Coronary artery (tissue), 2 donors: ENCODE measurements around the gene MRM3.
"Not testable (repeated sequence)": the region's sequence is repeated elsewhere in the genome, so short reads cannot be mapped to it uniquely, and the experiment has no call there.

Experiments used
- DNase-seq: peaks from one replicate; pipeline ENCODE4 v3.0.0-alpha.2; 2017; ENCODE audit warnings: low spot score
- H3K27ac ChIP-seq, 2 donors: fragments of 200-600 bp; sonication (generic); one replicate each; pipeline ENCODE4 v1.5.1; 2016 to 2019
- H3K4me3 ChIP-seq: fragments of 200-600 bp; sonication (generic); 2 replicates; pipeline ENCODE4 v1.5.1; 2016; ENCODE audit warnings: mild to moderate bottlenecking, moderate library complexity
- TF ChIP-seq, protein P1 (sequence below): fragments of 200-600 bp; sonication (generic); IDR thresholded peaks from one replicate; pipeline ENCODE4 v1.5.1; 2019; ENCODE audit warnings: antibody characterized with exemption

The MRM3 gene

DNA sequence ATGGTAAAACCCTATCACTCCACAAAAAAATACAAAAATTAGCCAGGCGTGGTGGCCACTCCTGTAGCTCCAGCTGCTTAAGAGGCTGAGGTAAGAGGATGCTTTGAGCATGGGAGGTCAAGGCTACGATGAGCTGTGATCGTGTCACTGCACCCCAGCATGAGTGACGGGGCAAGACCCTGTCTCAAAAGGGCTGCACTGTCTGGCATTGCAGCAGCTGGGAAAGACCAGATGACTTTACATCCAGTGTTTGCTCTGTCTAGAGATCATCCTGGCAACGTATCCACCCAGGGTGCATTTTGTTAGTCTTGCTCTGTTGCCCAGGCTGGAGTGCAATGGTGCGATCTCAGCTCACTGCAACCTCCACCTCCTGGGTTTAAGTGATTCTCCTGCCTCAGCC lies 52.0 kb downstream of the MRM3 start:
- DNase-seq, result no peak
- TF ChIP-seq, protein P1, sequence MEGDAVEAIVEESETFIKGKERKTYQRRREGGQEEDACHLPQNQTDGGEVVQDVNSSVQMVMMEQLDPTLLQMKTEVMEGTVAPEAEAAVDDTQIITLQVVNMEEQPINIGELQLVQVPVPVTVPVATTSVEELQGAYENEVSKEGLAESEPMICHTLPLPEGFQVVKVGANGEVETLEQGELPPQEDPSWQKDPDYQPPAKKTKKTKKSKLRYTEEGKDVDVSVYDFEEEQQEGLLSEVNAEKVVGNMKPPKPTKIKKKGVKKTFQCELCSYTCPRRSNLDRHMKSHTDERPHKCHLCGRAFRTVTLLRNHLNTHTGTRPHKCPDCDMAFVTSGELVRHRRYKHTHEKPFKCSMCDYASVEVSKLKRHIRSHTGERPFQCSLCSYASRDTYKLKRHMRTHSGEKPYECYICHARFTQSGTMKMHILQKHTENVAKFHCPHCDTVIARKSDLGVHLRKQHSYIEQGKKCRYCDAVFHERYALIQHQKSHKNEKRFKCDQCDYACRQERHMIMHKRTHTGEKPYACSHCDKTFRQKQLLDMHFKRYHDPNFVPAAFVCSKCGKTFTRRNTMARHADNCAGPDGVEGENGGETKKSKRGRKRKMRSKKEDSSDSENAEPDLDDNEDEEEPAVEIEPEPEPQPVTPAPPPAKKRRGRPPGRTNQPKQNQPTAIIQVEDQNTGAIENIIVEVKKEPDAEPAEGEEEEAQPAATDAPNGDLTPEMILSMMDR, result no peak
- no peak overlapping the region for H3K27ac ChIP-seq
- no peak overlapping the region for H3K4me3 ChIP-seq

DNA sequence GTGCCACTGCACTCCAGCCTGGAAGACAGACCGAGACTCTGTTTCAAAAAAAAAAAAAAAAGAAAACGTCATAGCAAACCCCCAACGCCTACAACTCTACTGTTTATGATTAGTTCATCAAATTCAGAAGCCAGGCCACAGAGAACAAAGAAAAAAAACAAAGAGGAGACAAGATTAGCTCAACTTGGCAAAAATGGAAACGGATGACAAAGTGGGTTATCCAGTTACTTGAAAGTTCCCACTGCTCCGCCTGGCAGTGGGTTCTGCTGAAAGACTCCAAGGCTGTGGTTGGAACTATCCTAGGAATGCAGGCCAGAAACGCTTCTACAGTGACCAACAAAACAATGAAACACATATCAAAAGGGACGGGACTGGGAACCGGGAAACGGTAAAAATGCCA lies 53.1 kb downstream of the MRM3 start:
- TF ChIP-seq, protein P1, result no peak
- peak overlapping the region in 1 of 2 donors; percentile 65 for H3K27ac ChIP-seq
- H3K4me3 ChIP-seq, result no peak overlapping the region
- DNase-seq, result no peak

DNA sequence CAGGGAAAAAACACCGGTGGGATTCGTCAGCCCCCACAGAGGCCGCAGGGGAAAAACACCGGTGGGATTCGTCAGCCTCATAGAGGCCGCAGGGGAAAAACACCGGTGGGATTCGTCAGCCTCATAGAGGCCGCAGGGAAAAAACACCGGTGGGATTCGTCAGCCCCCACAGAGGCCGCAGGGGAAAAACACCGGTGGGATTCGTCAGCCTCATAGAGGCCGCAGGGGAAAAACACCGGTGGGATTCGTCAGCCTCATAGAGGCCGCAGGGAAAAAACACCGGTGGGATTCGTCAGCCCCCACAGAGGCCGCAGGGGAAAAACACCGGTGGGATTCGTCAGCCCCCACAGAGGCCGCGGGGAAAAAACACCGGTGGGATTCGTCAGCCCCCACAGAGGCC lies 53.6 kb downstream of the MRM3 start:
- H3K27ac ChIP-seq, result peak overlapping the region in 1 of 2 donors; percentile 82

DNA sequence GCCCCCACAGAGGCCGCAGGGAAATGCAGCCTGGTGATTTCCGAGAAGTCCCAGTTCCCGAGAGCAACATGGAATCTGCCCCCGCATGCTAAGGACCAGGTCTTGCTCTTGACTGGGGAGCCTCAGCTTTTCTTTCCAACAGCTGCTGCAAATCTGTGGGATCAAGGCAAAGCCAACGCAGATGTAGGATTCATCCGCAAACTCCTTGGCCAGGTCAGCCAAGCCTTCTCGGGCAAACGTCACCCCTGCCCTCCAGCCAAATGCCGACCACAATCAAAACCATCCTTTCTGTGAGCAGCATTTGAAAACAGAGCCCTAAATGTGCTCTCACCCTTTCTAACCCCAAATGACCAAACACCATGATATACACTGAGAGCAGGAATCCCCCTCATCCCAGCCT lies 54.0 kb downstream of the MRM3 start:
- H3K4me3 ChIP-seq, result no peak overlapping the region
- peak overlapping the region in 1 of 2 donors; percentile 82 for H3K27ac ChIP-seq
- no peak for DNase-seq
- TF ChIP-seq, protein P1, result no peak

More for the DNA sequence above, 53.6 kb downstream of the MRM3 start:
- not testable (repeated sequence) for DNase-seq, H3K4me3 ChIP-seq

DNA sequence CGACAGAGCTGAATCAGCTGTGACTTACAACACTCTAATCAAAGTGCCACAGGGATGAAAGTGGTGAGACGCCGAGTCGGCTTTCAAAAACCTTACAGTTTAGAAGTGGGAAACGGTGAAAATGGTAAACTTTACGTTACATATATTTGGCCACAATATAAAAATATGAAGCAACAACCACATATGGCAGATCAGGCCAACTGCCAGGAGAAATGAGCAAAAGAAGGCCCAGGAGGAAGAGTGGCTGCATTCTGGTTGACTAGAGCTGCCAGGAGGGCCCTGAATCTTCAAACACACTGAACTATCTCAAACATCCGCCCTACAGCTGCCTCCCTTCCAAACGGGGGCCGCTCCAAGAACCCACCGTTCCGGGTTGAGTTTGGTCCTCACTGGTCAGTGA lies 56.3 kb downstream of the MRM3 start:
- DNase-seq, result no peak
- H3K27ac ChIP-seq, result no peak overlapping the region
- no peak overlapping the region for H3K4me3 ChIP-seq
- TF ChIP-seq, protein P1, result no peak

DNA sequence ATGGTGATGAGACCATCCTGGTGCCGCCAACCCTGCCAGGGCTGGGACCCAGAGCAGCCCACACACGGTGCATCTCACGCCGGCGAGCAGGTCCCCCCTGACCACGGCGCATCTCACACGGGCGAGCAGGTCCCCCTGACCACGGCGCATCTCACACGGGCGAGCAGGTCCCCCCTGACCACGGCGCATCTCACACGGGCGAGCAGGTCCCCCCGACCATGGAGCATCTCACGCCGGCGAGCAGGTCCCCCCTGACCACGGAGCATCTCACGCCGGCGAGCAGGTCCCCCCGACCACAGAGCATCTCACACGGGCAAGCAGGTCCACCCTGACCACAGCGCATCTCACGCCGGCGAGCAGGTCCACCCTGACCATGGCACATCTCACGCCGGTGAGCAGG lies 59.2 kb downstream of the MRM3 start:
- Histone ChIP-seq H3K27ac (no peak overlapping the region), H3K4me3 (no peak overlapping the region)
- TF ChIP-seq, protein P1, result no peak
- DNase-seq, result no peak
